DMS 273 (cell line): ENCODE results near the gene PHPT1.
"Not testable (repeated sequence)": the region's sequence is repeated elsewhere in the genome, so short reads cannot be mapped to it uniquely, and the experiment has no call there.

Experiments used
- DNase-seq: peaks from one replicate; lab custom pipeline; 2025; ENCODE audit not compliant: unreplicated experiment; lab: John Stamatoyannopoulos, UW

PHPT1 gene

DNA sequence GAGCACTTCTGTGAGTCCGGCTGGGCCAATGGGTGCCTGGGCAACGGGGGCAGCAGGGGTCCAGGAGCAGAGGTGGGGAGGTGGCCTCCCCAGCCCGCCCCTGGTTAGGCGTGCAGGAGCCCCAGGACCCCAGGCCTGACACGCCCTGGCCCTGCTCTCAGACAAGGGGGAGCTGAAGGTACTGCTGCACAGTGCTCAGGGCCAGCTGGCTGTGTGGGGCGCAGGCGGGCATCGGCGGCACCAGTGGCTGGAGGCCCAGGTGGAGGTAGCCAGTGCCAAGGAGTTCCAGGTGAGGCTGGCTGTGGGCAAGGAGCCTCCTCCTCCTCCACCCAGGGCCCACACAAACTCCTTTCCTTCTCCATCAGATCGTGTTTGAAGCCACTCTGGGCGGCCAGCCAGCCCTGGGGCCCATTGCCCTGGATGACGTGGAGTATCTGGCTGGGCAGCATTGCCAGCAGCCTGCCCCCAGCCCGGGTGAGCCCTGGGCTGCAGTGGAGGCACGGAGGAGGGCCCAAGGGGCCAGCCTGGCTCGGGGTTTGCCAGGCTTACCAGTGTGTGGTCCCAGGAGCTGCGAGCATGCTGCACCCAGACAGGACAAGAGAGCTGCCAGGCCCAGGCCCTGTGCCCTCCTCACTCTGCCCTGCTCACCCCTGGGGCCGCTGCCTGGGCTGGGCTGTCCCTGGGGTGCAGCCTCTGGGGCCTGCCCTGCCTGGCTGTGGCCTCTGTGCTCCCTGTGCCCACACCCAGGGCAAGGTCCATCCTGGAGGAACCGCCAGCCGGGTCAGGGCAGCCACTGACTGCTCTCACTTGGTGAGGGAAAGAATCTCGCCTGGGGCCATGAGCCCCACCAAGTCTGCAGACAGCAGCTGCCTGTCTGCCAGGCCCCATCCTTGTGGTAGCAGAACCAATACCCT lies 9.9 kb downstream of the PHPT1 start:
- peak; percentile 65 for DNase-seq

DNA sequence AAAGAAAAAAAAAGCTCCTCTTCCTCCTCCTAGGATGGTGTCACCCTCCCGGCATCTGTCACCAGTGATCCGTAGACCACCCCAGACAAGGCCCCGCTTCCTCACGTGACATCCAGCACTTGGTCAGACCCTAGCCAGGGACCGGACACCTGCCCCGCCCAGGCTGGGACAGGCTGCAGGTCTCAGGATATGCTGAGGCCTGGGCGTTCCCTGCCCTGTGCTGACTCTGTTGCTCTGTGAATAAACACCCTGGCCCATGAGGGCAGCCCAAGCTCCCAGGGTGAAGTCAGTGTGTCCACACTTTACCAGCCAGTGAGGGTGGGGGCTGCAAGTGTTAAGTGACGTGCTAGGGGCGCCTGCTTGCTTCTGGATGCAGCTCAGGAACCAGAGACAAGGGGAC lies 11.3 kb downstream of the PHPT1 start:
- no peak for DNase-seq

- DNase-seq, result no peak
These were observed 12.0 kb downstream of the PHPT1 start for GRCh38 chr9:136860933-136861873.

DNA sequence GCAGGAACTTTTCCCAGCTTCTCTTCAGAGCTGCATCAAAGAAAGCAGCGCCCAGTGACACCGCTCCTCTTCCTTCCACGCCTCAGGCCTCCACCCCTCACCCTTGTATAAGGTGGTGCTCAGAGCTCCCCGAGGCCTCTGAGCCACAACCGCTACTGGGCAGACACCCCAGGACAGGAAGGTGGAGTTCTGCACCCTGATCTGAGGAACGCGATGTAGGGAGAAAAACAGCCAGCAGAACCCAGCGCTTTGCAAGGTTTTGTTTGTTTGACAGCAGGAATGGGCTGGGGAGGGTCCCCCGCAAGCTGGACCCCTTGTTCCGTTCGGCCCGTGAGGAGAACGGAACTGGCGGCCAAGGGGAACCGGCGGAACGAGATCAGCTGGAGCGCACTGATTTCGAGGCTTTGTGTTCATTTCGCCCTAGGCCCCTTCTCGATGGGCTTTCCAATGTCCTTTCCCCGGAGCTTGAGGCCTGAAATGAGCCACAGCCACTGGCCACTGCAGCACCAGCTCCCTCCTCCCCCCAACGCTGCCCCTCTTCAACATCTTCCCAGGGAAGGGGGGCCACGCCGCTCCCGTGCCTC lies 12.8 kb downstream of the PHPT1 start:
- no peak for DNase-seq

- no peak for DNase-seq
These were observed 13.8 kb downstream of the PHPT1 start for GRCh38 chr9:136862849-136863622.

GRCh38 chr9:136863623-136864273 lies 14.5 kb downstream of the PHPT1 start:
- DNase-seq, result no peak

- DNase-seq, result no peak
These were observed 16.0 kb downstream of the PHPT1 start for GRCh38 chr9:136865041-136865767.

DNA sequence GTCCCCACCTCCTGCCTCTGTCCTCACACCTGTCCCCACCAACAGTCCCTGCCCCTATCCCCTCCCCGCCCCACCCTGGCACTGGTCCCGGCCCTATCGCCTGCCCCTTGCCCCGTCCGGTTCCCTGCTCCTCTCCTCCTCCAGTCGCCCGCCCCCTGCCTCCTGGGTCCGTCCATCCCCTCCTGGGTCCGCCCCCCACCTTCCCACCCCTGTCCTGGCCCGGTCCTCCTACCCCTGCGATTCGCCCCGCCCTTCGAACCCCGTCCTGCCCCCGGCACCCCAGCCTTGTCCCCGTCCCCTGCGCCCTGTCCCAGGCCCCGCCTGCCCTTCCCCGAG lies 16.5 kb downstream of the PHPT1 start:
- DNase-seq, result no peak

GRCh38 chr9:136866898-136867421 lies 17.8 kb downstream of the PHPT1 start:
- DNase-seq, result not testable (repeated sequence)

DNA sequence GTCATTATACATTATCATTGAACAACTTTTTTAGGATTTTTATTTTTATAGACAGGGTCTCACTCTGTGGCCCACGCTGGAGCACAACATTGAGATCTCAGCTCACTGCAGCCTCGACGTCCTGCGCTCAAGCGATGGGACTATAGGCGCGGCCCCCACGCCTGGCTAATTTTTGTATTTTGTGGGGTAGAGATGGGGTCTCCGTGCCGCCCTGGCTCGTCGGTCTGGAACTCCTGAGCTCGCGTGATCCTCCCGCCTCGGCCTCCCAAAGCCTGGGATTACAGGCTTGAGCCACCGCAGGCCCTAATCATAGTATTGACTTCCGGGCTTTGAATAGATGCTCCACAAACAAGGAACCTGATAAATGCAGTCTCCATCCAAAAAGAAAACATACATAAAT lies 18.3 kb downstream of the PHPT1 start:
- no peak for DNase-seq

DNA sequence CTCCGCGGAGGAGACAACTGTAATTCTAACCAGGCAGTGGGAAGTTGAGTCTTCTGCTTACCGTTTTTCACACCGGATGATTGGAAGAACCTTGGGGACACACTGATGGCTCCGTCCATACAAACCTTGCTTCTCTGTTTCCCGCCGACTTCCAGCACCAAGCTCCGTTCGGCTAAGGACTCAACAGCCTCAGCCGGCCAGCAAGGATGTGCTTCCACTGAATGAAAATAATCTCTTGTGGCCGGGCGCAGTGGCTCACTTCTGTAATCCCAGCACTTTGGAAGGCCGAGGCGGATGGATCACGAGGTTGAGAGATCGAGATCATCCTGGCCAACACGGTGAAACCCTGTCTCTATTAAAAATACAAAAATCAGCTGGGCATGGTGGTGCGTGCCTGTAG lies 18.7 kb downstream of the PHPT1 start:
- DNase-seq, result no peak

DNA sequence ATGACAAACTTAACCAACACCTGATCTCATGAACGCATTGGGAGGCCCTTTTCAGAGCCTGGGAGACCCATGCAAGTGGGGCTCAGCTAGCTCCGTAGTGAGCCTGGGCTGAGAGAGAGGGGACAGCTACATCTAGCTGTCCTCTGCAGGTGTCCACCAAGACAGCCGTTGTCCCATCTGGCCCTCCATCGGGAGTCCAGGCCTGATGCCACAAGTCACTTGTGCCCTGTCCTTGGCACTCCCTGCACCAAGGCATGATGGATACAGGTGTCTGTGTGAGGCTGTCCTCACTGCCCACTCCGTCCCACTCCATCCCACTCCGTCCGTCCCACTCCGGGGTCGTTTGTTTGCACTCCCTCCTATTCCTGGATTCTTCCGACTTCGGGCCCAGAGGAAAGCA lies 19.4 kb downstream of the PHPT1 start:
- DNase-seq, result no peak

DNA sequence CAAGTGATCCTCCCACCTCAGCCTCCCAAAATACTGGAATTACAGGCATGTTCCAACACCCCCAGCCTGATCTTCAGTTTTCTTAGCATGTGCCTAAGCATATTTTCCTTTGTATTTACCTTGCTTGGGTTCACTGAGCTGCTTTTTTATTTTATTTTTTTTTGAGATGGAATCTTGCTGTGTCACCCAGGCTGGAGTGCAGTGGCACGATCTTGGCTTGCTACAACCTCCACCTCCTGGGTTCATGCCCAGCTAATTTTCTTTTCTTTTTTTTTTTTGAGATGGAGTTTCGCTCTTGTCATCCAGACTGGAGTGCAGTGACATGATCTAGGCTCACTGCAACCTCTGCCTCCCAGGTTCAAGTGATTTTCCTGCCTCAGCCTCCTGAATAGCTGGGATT lies 20.4 kb downstream of the PHPT1 start:
- DNase-seq, result not testable (repeated sequence)

- DNase-seq, result peak; percentile 56
These were observed 25.9 kb downstream of the PHPT1 start for GRCh38 chr9:136875155-136875554.

GRCh38 chr9:136876476-136876875 lies 27.3 kb downstream of the PHPT1 start:
- DNase-seq, result no peak

- peak; percentile 57 for DNase-seq
These were observed 31.4 kb downstream of the PHPT1 start for GRCh38 chr9:136880651-136881050.

- DNase-seq, result no peak
These were observed 32.5 kb downstream of the PHPT1 start for GRCh38 chr9:136881691-136882108.

DNA sequence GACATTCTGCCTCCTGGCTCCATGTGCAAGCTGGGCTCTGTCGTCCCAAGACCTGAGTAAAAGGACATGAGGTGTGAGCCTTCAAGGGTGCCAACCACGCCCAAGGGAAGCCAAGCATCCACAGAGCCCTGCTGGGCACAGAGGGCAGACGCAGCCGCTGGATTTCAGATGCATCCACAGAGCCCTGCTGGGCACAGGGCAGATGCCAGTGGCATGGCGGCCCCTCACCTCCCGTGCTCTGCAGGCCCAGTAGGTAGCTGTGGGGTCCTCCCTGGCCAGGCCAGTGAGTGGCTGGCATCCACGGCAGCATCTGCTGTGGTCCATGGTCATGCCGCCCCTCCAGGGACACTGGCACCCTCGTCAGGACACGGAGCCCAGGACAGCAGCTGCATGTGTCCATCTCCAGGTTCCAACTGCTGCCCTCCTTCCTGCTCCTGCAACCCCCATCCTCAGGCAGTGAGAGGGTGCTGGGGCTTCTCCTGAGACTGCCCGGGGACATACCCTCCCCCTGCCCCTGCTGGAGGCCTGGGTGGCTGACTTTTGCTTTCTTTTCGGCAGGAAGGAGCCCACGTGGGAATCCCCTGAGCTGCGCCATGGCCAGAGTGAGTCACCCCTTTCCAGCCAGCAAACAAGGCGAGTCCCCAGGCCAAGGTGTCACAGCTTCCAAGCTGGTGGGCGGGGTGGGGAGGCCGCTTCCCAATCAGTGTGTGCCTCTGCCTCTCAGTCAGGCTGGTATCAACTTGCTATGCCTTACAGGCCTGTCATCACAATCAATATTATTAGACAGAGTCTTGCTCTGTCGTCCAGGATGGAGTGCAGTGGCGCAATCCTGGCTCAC lies 33.1 kb downstream of the PHPT1 start:
- no peak for DNase-seq

DNA sequence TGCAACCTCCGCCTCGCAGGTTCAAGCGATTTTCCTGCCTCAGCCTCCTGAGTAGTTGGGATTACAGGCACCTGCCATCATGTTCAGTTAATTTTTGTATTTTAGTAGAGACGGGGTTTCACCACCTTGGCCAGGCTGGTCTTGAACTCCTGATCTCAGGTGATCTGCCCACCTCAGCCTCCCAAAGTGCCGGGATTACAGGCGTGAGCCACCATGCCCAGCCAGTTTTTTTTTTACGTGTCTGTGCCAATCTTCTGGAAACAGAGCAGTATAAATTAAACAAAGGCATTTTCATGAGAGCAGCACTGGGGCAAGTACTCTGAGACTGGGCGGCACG lies 33.7 kb downstream of the PHPT1 start:
- DNase-seq, result not testable (repeated sequence)
